Bronchial epithelial cell (primary cell): Measurements from ENCODE around the gene ACY1. TPM values are rescaled to one million over a fixed set of nuclear protein-coding genes. Genes with fewer than 3 reads are reported as not detected.

Source experiments
- DNase-seq: peaks from one replicate; pipeline ENCODE4 v3.0.0-alpha.2; 2010; ENCODE audit warnings: low read depth
- FAIRE-seq: peaks from 2 replicates; lab custom pipeline; 2011; peaks lifted over from hg19 to GRCh38; lab: Jason Lieb, UNC
- H3K27me3 ChIP-seq: 2 replicates; pipeline ENCODE4 v1.5.1; 2011; ENCODE audit warnings: low read length; ENCODE audit not compliant: control insufficient read depth, insufficient read depth
- H3K36me3 ChIP-seq: 2 replicates; pipeline ENCODE4 v1.5.1; 2011; ENCODE audit warnings: low read length; ENCODE audit not compliant: control insufficient read depth, insufficient read depth
- H3K4me3 ChIP-seq: 2 replicates; pipeline ENCODE4 v1.5.1; 2011; ENCODE audit warnings: mild to moderate bottlenecking, low read depth, low read length, control low read depth
- CTCF ChIP-seq: IDR thresholded peaks from 2 replicates; pipeline ENCODE4 v1.5.1; 2011; ENCODE audit warnings: mild to moderate bottlenecking, moderate library complexity, low read length, control low read depth, inconsistent platforms; ENCODE audit not compliant: insufficient read depth, severe bottlenecking
- total RNA-seq: library from RNA; depleted of rRNA; stranded (reverse); fragments of >200 nt; gene quantifications from 2 replicates; pipeline ENCODE4 v1.2.1, GENCODE V29; 2014

The ACY1 gene
- 69.2 and 81.3 TPM in 2 replicates for total RNA-seq

GRCh38 chr3:51982838-51983577 lies at the start of gene ACY1:
ACY1 (plus strand) TSS chr3:51983535; CDS start chr3:51984065, 530 bp downstream.
- FAIRE-seq: no peak
- H3K4me3 ChIP-seq: peak within 1 kb of the TSS; percentile 63
- no peaks in the 10 kb centered on the region for H3K27me3 ChIP-seq
- peak; percentile 83 for DNase-seq
- peaks cover 3% of the 10 kb centered on the region for H3K36me3 ChIP-seq
- no peak for TF ChIP-seq CTCF

GRCh38 chr3:51934139-51934850 lies 49.0 kb upstream of the ACY1 start:
- Histone ChIP-seq H3K36me3 (peaks cover 43% of the 10 kb centered on the region), H3K27me3 (no peaks in the 10 kb centered on the region), H3K4me3 (no peak overlapping the region)
- DNase-seq (no peak), FAIRE-seq (peak; percentile 40)
- no peak for TF ChIP-seq CTCF

GRCh38 chr3:51934991-51935885 lies 48.1 kb upstream of the ACY1 start:
- no peak for FAIRE-seq
- H3K36me3 ChIP-seq: peaks cover 43% of the 10 kb centered on the region
- DNase-seq: no peak
- H3K4me3 ChIP-seq: no peak overlapping the region
- no peaks in the 10 kb centered on the region for H3K27me3 ChIP-seq
- TF ChIP-seq CTCF: no peak

- FAIRE-seq (no peak), DNase-seq (no peak)
- Histone ChIP-seq H3K27me3 (no peaks in the 10 kb centered on the region), H3K36me3 (peaks cover 43% of the 10 kb centered on the region), H3K4me3 (no peak overlapping the region)
- no peak for TF ChIP-seq CTCF
Observed at GRCh38 chr3:51935886-51936755, 47.2 kb upstream of the ACY1 start.

GRCh38 chr3:51937014-51937413 lies 46.3 kb upstream of the ACY1 start:
- peaks cover 43% of the 10 kb centered on the region for H3K36me3 ChIP-seq
- peak; percentile 7 for FAIRE-seq

More at GRCh38 chr3:51937014-51937413, 46.3 kb upstream of the ACY1 start:
- no peak overlapping the region for H3K4me3 ChIP-seq
- no peak for DNase-seq
- H3K27me3 ChIP-seq: no peaks in the 10 kb centered on the region
- no peak for TF ChIP-seq CTCF
